Measurements from ENCODE around the gene ENOX1.

ENOX1 gene

DNA sequence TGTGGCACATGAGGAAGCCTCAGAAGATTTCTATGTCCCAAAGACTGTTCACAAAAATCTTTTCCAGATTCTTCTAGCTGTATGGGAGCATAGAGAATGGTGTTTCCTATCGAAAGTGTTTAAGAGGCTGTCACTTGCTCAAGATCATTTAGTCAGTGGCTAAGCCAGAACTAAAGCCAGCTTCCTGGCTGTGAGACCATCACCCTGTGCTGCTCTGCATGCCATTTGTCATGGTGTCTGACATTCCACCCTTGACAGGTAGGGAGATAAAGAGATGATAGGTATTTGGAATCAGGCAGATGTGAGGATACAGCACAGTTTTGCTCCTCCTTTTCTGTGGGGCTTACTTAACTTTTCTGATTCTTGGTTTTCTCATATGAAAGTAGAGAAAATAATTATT, 586.0 kb downstream of the ENOX1 start:
- Histone ChIP-seq H3K36me3 (ENCODE audit: control insufficient read depth, insufficient read depth, low read length) (no peaks in the 10 kb centered on the region), H3K9ac (ENCODE audit: low read length) (no peak overlapping the region), H3K4me1 (ENCODE audit: control insufficient read depth, insufficient read depth, low read length) (no peaks in the 10 kb centered on the region), H3K27me3 (ENCODE audit: control insufficient read depth, insufficient read depth, low read length) (no peaks in the 10 kb centered on the region), H3K27ac (ENCODE audit: low read depth, low read length) (no peak overlapping the region), H3K4me3 (ENCODE audit: low read length) (no peak overlapping the region)

- Histone ChIP-seq H3K27ac (ENCODE audit: low read depth, low read length) (no peak overlapping the region), H3K4me1 (ENCODE audit: control insufficient read depth, insufficient read depth, low read length) (no peaks in the 10 kb centered on the region), H3K4me3 (ENCODE audit: low read length) (no peak overlapping the region), H3K36me3 (ENCODE audit: control insufficient read depth, insufficient read depth, low read length) (no peaks in the 10 kb centered on the region), H3K27me3 (ENCODE audit: control insufficient read depth, insufficient read depth, low read length) (no peaks in the 10 kb centered on the region), H3K9ac (ENCODE audit: low read length) (no peak overlapping the region)
Observed at GRCh38 chr13:43200307-43200706, 586.5 kb downstream of the ENOX1 start.

GRCh38 chr13:43196750-43197370, 589.9 kb downstream of the ENOX1 start:
- H3K9ac ChIP-seq (ENCODE audit: low read length), result no peak overlapping the region

GRCh38 chr13:43196086-43196621, 590.6 kb downstream of the ENOX1 start:
- no peak overlapping the region for H3K27ac ChIP-seq (ENCODE audit: low read depth, low read length)
- H3K27me3 ChIP-seq (ENCODE audit: control insufficient read depth, insufficient read depth, low read length), result no peaks in the 10 kb centered on the region
- no peak overlapping the region for H3K4me3 ChIP-seq (ENCODE audit: low read length)
- H3K36me3 ChIP-seq (ENCODE audit: control insufficient read depth, insufficient read depth, low read length), result no peaks in the 10 kb centered on the region
- H3K4me1 ChIP-seq (ENCODE audit: control insufficient read depth, insufficient read depth, low read length), result peaks cover 2% of the 10 kb centered on the region
- H3K9ac ChIP-seq (ENCODE audit: low read length), result no peak overlapping the region

More at GRCh38 chr13:43196750-43197370, 589.9 kb downstream of the ENOX1 start:
- Histone ChIP-seq H3K27me3 (ENCODE audit: control insufficient read depth, insufficient read depth, low read length) (no peaks in the 10 kb centered on the region), H3K4me1 (ENCODE audit: control insufficient read depth, insufficient read depth, low read length) (peaks cover 2% of the 10 kb centered on the region), H3K36me3 (ENCODE audit: control insufficient read depth, insufficient read depth, low read length) (no peaks in the 10 kb centered on the region), H3K27ac (ENCODE audit: low read depth, low read length) (no peak overlapping the region), H3K4me3 (ENCODE audit: low read length) (no peak overlapping the region)

GRCh38 chr13:43195551-43195950, 591.2 kb downstream of the ENOX1 start:
- H3K4me3 ChIP-seq (ENCODE audit: low read length), result no peak overlapping the region
- no peak overlapping the region for H3K27ac ChIP-seq (ENCODE audit: low read depth, low read length)
- H3K9ac ChIP-seq (ENCODE audit: low read length), result no peak overlapping the region
- H3K27me3 ChIP-seq (ENCODE audit: control insufficient read depth, insufficient read depth, low read length), result no peaks in the 10 kb centered on the region
- peaks cover 2% of the 10 kb centered on the region for H3K4me1 ChIP-seq (ENCODE audit: control insufficient read depth, insufficient read depth, low read length)
- H3K36me3 ChIP-seq (ENCODE audit: control insufficient read depth, insufficient read depth, low read length), result no peaks in the 10 kb centered on the region

DNA sequence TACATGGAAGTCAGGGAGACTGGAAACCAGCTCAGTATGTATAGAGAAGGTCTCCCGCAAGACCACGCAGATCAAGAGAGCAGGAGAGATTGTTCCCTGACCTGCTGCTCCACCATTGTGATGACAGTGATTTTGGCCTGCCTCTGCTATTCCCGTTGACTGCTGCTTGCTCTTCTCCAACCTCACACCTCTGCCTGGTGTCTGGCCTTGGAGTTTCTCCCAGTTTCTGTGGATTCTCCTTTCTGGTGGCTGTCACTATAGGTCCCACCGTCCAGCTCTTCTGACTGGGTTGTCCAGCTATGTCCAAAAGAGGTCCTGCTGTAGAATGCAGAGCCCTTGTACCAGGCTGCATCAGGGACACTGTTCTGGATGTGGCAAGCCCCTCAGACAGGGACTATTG, 591.7 kb downstream of the ENOX1 start:
- no peaks in the 10 kb centered on the region for H3K27me3 ChIP-seq (ENCODE audit: control insufficient read depth, insufficient read depth, low read length)
- H3K36me3 ChIP-seq (ENCODE audit: control insufficient read depth, insufficient read depth, low read length), result no peaks in the 10 kb centered on the region
- H3K4me1 ChIP-seq (ENCODE audit: control insufficient read depth, insufficient read depth, low read length), result peaks cover 2% of the 10 kb centered on the region
- no peak overlapping the region for H3K27ac ChIP-seq (ENCODE audit: low read depth, low read length)
- no peak overlapping the region for H3K4me3 ChIP-seq (ENCODE audit: low read length)
- no peak overlapping the region for H3K9ac ChIP-seq (ENCODE audit: low read length)

DNA sequence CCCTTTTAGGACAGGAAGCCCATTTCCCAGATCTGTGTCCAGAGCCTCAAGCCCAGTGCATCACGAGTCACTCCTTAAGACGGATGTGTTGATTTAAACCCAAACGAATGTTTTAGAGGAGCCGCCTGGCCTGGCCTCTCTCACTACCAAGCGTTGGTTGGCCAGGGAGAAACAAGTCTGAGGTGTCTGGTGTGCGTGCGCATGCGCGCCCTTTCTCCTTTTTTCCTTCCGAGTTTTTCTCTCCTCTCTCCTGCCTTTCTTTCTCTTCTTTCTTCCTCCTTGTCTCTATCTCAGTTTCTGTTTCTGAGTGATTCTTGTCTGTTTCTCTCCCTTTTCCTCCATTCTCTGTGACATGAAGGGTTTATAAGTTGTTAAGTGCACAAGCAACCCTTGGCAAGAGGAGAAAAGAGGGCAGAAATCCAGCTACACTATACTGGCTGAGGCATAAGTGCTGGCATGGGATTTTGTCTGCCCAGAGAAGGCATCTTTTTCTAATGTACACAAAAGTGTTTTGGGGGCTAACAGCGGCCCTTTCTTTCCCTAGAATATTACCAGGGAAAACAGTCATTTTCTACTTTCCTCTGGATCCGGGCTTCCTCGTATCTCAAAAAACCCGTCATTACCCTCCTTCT, 592.9 kb downstream of the ENOX1 start:
- H3K27me3 ChIP-seq (ENCODE audit: control insufficient read depth, insufficient read depth, low read length), result no peaks in the 10 kb centered on the region
- no peak overlapping the region for H3K4me3 ChIP-seq (ENCODE audit: low read length)
- no peaks in the 10 kb centered on the region for H3K36me3 ChIP-seq (ENCODE audit: control insufficient read depth, insufficient read depth, low read length)
- H3K27ac ChIP-seq (ENCODE audit: low read depth, low read length), result no peak overlapping the region
- H3K9ac ChIP-seq (ENCODE audit: low read length), result no peak overlapping the region
- H3K4me1 ChIP-seq (ENCODE audit: control insufficient read depth, insufficient read depth, low read length), result peaks cover 2% of the 10 kb centered on the region

DNA sequence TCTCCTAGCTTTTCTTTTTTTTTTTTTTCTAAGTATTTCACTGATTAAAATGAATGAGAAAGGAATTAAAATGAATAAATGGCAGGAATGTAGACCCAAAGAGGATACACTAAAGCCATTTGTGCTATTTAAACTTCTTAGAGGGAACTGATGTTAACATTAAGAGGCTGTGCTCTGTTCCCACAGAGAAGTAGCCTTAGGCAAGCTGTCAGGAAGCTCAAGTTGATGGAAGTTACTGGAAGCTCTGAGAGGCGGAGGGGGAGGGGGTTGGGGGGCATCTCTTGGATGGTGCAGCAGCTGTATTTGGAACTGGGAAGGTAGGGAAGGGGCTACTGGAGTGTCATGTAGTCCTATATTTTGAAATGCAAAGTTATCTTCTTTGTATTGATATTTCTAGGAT, 595.2 kb downstream of the ENOX1 start:
- Histone ChIP-seq H3K36me3 (ENCODE audit: control insufficient read depth, insufficient read depth, low read length) (no peaks in the 10 kb centered on the region), H3K27ac (ENCODE audit: low read depth, low read length) (no peak overlapping the region), H3K4me3 (ENCODE audit: low read length) (no peak overlapping the region), H3K9ac (ENCODE audit: low read length) (no peak overlapping the region), H3K4me1 (ENCODE audit: control insufficient read depth, insufficient read depth, low read length) (peaks cover 2% of the 10 kb centered on the region), H3K27me3 (ENCODE audit: control insufficient read depth, insufficient read depth, low read length) (no peaks in the 10 kb centered on the region)

GRCh38 chr13:43185226-43185625, 601.5 kb downstream of the ENOX1 start:
- Histone ChIP-seq H3K4me3 (ENCODE audit: low read length) (no peak overlapping the region), H3K4me1 (ENCODE audit: control insufficient read depth, insufficient read depth, low read length) (no peaks in the 10 kb centered on the region), H3K27ac (ENCODE audit: low read depth, low read length) (no peak overlapping the region), H3K36me3 (ENCODE audit: control insufficient read depth, insufficient read depth, low read length) (no peaks in the 10 kb centered on the region), H3K27me3 (ENCODE audit: control insufficient read depth, insufficient read depth, low read length) (no peaks in the 10 kb centered on the region), H3K9ac (ENCODE audit: low read length) (no peak overlapping the region)

GRCh38 chr13:43180837-43181236, 605.9 kb downstream of the ENOX1 start:
- H3K4me1 ChIP-seq (ENCODE audit: control insufficient read depth, insufficient read depth, low read length), result no peaks in the 10 kb centered on the region
- H3K27me3 ChIP-seq (ENCODE audit: control insufficient read depth, insufficient read depth, low read length), result no peaks in the 10 kb centered on the region
- no peak overlapping the region for H3K4me3 ChIP-seq (ENCODE audit: low read length)
- H3K36me3 ChIP-seq (ENCODE audit: control insufficient read depth, insufficient read depth, low read length), result no peaks in the 10 kb centered on the region
- H3K9ac ChIP-seq (ENCODE audit: low read length), result no peak overlapping the region
- no peak overlapping the region for H3K27ac ChIP-seq (ENCODE audit: low read depth, low read length)

DNA sequence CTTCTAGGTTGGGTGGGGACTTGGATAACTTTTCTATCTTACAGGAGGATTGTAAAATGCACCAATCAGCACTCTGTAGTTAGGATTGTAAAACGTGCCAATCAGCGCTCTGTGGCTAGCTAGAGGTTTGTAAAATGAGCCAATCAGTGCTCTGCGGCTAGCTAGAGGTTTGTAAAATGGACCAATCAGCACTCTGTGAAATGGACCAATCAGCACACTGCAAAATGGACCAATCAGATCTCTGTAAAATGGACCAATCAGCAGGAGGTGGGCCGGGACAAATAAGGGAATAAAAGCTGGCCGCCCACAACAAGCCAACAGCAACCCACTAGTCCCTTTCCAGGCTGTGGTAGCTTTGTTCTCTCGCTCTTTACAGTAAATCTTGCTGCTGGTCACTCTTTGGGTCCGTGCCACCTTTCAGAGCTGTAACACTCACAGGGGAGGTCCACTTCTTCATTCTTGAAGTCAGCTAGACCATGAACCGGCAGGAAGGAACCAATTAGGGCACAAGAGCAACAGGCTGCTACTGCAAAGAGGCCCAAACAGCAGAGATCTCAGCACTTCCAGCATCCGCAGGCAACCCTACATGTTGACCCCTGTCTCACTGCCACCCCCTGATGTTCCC, 606.6 kb downstream of the ENOX1 start:
- H3K27me3 ChIP-seq (ENCODE audit: control insufficient read depth, insufficient read depth, low read length), result no peaks in the 10 kb centered on the region
- H3K27ac ChIP-seq (ENCODE audit: low read depth, low read length), result no peak overlapping the region
- no peaks in the 10 kb centered on the region for H3K36me3 ChIP-seq (ENCODE audit: control insufficient read depth, insufficient read depth, low read length)
- no peaks in the 10 kb centered on the region for H3K4me1 ChIP-seq (ENCODE audit: control insufficient read depth, insufficient read depth, low read length)
- H3K4me3 ChIP-seq (ENCODE audit: low read length), result no peak overlapping the region
- no peak overlapping the region for H3K9ac ChIP-seq (ENCODE audit: low read length)

GRCh38 chr13:43171489-43171888, 615.3 kb downstream of the ENOX1 start:
- Histone ChIP-seq H3K9ac (ENCODE audit: low read length) (no peak overlapping the region), H3K36me3 (ENCODE audit: control insufficient read depth, insufficient read depth, low read length) (no peaks in the 10 kb centered on the region), H3K4me3 (ENCODE audit: low read length) (no peak overlapping the region), H3K27ac (ENCODE audit: low read depth, low read length) (no peak overlapping the region), H3K27me3 (ENCODE audit: control insufficient read depth, insufficient read depth, low read length) (no peaks in the 10 kb centered on the region), H3K4me1 (ENCODE audit: control insufficient read depth, insufficient read depth, low read length) (no peaks in the 10 kb centered on the region)

Measured in rectal smooth muscle tissue (tissue), 1 donor.